ENCODE measurements around the gene ELN. TPM values are rescaled to one million over a fixed set of nuclear protein-coding genes. Genes with fewer than 3 reads are reported as not detected.
A peak's percentile ranks its signal among the peaks of the same experiment; 100 is the strongest.

Gene ELN
- total and polyA plus RNA-seq, 2 of the 8 experiments (the other 6 are each of a cell fraction or from before 2014, with no cell fraction given) = 5.1 to 5.6 TPM

- Histone ChIP-seq H4K20me1 (replicated peaks in 1 of 2; ENCODE audit: control insufficient read depth in 1 of 2, insufficient read depth in 2 of 2, low read length in 2 of 2) (peaks cover 0 to 12% of the 10 kb centered on the region in 2 experiments), H3K79me1 (ENCODE audit: low read depth, low read length) (peaks cover 5% of the 10 kb centered on the region), H2BK120ac (replicated peaks; ENCODE audit: low read depth, low read length) (peak overlapping the region; percentile 60), H3K4me3 (ENCODE audit: extremely low read depth in 1 of 4, insufficient read depth in 2 of 4, low read depth in 3 of 4, low read length in 4 of 4) (no peak overlapping the region), H3K23me2 (ENCODE audit: low read depth, low read length) (no peaks in the 10 kb centered on the region; the same call in 1 of the 2 replicates), H2BK12ac (ENCODE audit: low read depth, low read length) (peak overlapping the region; percentile 87), H2BK20ac (ENCODE audit: low read length) (peak overlapping the region; percentile 61; the same call in 1 of the 2 replicates), H3K9ac (replicated peaks in 1 of 4; ENCODE audit: extremely low read depth in 1 of 4, low read depth in 3 of 4, low read length in 3 of 4) (no peak overlapping the region), H3K36me3 (ENCODE audit: control insufficient read depth in 2 of 4, insufficient read depth in 4 of 4, low read length in 3 of 4) (peaks cover 6 to 23% (median 12%) of the 10 kb centered on the region in 4 experiments), H3K4ac (replicated peaks; ENCODE audit: insufficient read length, low read depth, low read length) (no peak overlapping the region), H2BK15ac (ENCODE audit: low read length) (no peak overlapping the region; the same call in 1 of the 2 replicates), H4K8ac (ENCODE audit: extremely low read depth, insufficient read depth, low read length) (peak overlapping the region; percentile 58; the same call in 1 of the 2 replicates), H3K18ac (ENCODE audit: extremely low read depth, low read length) (peak overlapping the region; percentile 83; the same call in 1 of the 2 replicates), H2BK5ac (ENCODE audit: low read depth, low read length) (peak overlapping the region; percentile 81; the same call in 1 of the 2 replicates), H2AK5ac (ENCODE audit: low read depth, low read length) (peak overlapping the region; percentile 82; the same call in 1 of the 2 replicates), H3K27ac (ENCODE audit: low read depth, low read length) (no peak overlapping the region), H3K27me3 (replicated peaks in 1 of 4; ENCODE audit: control insufficient read depth in 3 of 4, extremely low read depth in 1 of 4, insufficient read depth in 3 of 4, low read length in 3 of 4) (no peaks in the 10 kb centered on the region), H3K56ac (replicated peaks; ENCODE audit: insufficient read length, low read depth, low read length) (no peak overlapping the region), H3K79me2 (ENCODE audit: control insufficient read depth in 1 of 2, insufficient read depth in 2 of 2, low read length in 2 of 2) (peaks cover 0 to 5% of the 10 kb centered on the region in 2 experiments; a peak in 1 of 4 replicates), H3K23ac (ENCODE audit: insufficient read length) (no peak overlapping the region), H4K91ac (replicated peaks; ENCODE audit: insufficient read length, low read length) (peak overlapping the region; percentile 91), H3K9me3 (ENCODE audit: insufficient read depth in 2 of 2, low read depth in 1 of 2, low read length in 1 of 2) (peaks cover 3 to 10% of the 10 kb centered on the region in 2 experiments), H2AFZ (ENCODE audit: low read length) (no peak overlapping the region), H3K4me2 (ENCODE audit: insufficient read depth in 1 of 2, low read depth in 2 of 2, low read length in 2 of 2) (no peak overlapping the region), H3K4me1 (replicated peaks in 1 of 4; ENCODE audit: control insufficient read depth in 3 of 4, insufficient read depth in 4 of 4, low read length in 3 of 4) (peaks cover 8 to 31% (median 26%) of the 10 kb centered on the region in 4 experiments), H4K5ac (ENCODE audit: insufficient read length, low read depth, low read length) (peak overlapping the region; percentile 1), H3K14ac (ENCODE audit: insufficient read length) (no peak overlapping the region)
- WGBS, 2 experiments (ENCODE audit: extremely low coverage in 1 of 2, insufficient coverage in 1 of 2, insufficient read length in 1 of 2, insufficient replicate concordance in 2 of 2, low coverage in 1 of 2, low lambda C conversion rate in 2 of 2, missing lambda C conversion rate in 1 of 2) = 83% methylated on average over 10 of the region's 12 CpGs; no CpG with 5 or more reads in 1 of the 2 experiments
- no peak for FAIRE-seq
- ChIA-PET POLR2A (ENCODE audit: partially characterized antibody) (interaction anchor here (0.9 to 2.1 kb wide), 6 partner anchors 9 to 86 kb away, joined by 3 to 14 read pairs (median 4); partner anchors contain the start of genes EIF4H and LIMK1), CTCF (ENCODE audit: partially characterized antibody) (interaction anchor here (0.6 to 2.6 kb wide), 6 partner anchors 10 to 213 kb away, joined by 3 to 10 read pairs (median 3); partner anchors contain the start of gene LIMK1)
- DNase-seq (ENCODE audit: low read depth in 1 of 2, low spot score in 2 of 2) = no peak
- no peak for TF ChIP-seq SIX5 (IDR thresholded peaks at IDR 0.05; ENCODE audit: low read depth, low read length)
- TF ChIP-seq POLR2A (IDR thresholded peaks at IDR 0.05; ENCODE audit: control extremely low read depth in 1 of 2, low read depth in 2 of 2, low read length in 2 of 2) = no peak
- no peak for TF ChIP-seq ATF2 (IDR thresholded peaks at IDR 0.05; ENCODE audit: low read length)
- no peak for TF ChIP-seq MAX (IDR thresholded peaks at IDR 0.05)
- no peak for TF ChIP-seq TAF1 (IDR thresholded peaks at IDR 0.05; ENCODE audit: low read depth, low read length)
- no peak for TF ChIP-seq RFX5 (IDR thresholded peaks at IDR 0.05; ENCODE audit: borderline replicate concordance, low read depth, low read length)
- no peak for TF ChIP-seq E2F6 (IDR thresholded peaks at IDR 0.05)
- no peak for TF ChIP-seq CBX5 (IDR thresholded peaks at IDR 0.05; ENCODE audit: low read depth, low read length)
- TF ChIP-seq SAP30 (IDR thresholded peaks at IDR 0.05; ENCODE audit: insufficient read depth, insufficient replicate concordance, low read length) = no peak
- no peak for TF ChIP-seq SP1 (IDR thresholded peaks at IDR 0.05; ENCODE audit: low read depth, low read length)
Measured at GRCh38 chr7:74092964-74093471, 65.0 kb downstream of the ELN start.
